ENCODE data around the gene UNC5B.

- TF ChIP-seq CTCF (IDR thresholded peaks at IDR 0.05), result no peak
- TF ChIP-seq POLR2A (IDR thresholded peaks at IDR 0.05), result no peak
These were observed 18.8 kb downstream of the UNC5B start for GRCh38 chr10:71231206-71231605.
